Spinal cord (tissue), 10 donors: ENCODE results near the gene COL20A1. TPM values are rescaled to one million over a fixed set of nuclear protein-coding genes. Genes with fewer than 3 reads are reported as not detected.
"Not testable (repeated sequence)": the region's sequence is repeated elsewhere in the genome, so short reads cannot be mapped to it uniquely, and the experiment has no call there.

Experiments used
- DNase-seq, 6 donors: peaks; one replicate each; pipeline versions ENCODE4 v3.0.0 to v3.0.0-alpha.2; 2013 to 2015; ENCODE audit warnings: low spot score in 6 of 6, low read depth in 4 of 6
- H3K27ac ChIP-seq: one replicate; pipeline ENCODE4 v1.5.1; 2013; ENCODE audit warnings: low read depth, low read length, control low read depth
- H3K27me3 ChIP-seq: one replicate; pipeline ENCODE4 v1.6.1; 2013; ENCODE audit warnings: low read length; ENCODE audit not compliant: control insufficient read depth, insufficient read depth
- H3K36me3 ChIP-seq: one replicate; pipeline ENCODE4 v1.6.1; 2013; ENCODE audit warnings: low read length; ENCODE audit not compliant: control insufficient read depth, insufficient read depth
- H3K4me1 ChIP-seq: one replicate; pipeline ENCODE4 v1.6.1; 2013; ENCODE audit warnings: low read length; ENCODE audit not compliant: control insufficient read depth, insufficient read depth
- H3K4me3 ChIP-seq: one replicate; pipeline ENCODE4 v1.5.1; 2013; ENCODE audit warnings: low read depth, low read length, control low read depth
- H3K9me3 ChIP-seq: one replicate; pipeline ENCODE4 v1.6.1; 2013; ENCODE audit warnings: low read length; ENCODE audit not compliant: control insufficient read depth, insufficient read depth
- WGBS: methylation state at CpG from one replicate; pipeline ENCODE4 v1.1.5; 2013; ENCODE audit warnings: missing lambda C conversion rate; ENCODE audit not compliant: insufficient coverage; 5-methylcytosine and 5-hydroxymethylcytosine counted together
- polyA plus RNA-seq, 2 donors: library from polyadenylated mRNA; unstranded; fragments of 120-200 nt; gene quantifications; one replicate each; pipeline ENCODE4 v1.2.1, GENCODE V29; 2013; ENCODE audit not compliant: insufficient read length in 2 of 2
- total RNA-seq, 2 donors: library from RNA; depleted of rRNA in 1 of 2; stranded (reverse); fragments of 120-200 nt in 1 of 2; fragments of >200 nt in 1 of 2; gene quantifications; one replicate each; pipeline versions ENCODE4 v1.2.3 to v1.2.4, GENCODE V29; 2013 to 2014
- donor health status: healthy.

The COL20A1 gene
- total and polyA plus RNA-seq, 4 donors: 10.3 to 50.9 (median 32.2) TPM

DNA sequence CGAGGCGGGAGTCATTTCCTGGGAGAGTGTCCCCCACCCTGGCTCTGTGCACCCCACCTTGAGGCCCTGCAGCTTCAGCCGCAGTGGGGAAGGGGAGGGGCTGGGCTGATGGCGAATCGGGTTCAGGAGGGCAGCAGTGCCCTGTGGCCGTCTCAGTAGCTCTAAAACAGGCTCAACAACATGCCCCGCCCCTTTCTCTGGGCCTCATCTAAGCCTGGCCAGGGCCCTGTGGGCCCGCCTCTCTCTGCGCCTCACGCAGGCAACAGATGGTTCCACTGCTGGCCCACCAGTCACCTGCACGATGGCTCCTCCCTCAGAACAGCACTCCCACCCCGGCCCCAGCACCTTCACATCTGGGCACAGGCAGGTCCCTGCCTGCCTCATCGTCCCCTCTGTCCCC, 38.0 kb downstream of the COL20A1 start:
- 71% methylated on average over 11 of the region's 13 CpGs for WGBS
- H3K27ac ChIP-seq: no peak overlapping the region
- no peak overlapping the region for H3K4me3 ChIP-seq
- H3K27me3 ChIP-seq: no peaks in the 10 kb centered on the region
- no peak for DNase-seq
- H3K4me1 ChIP-seq: peaks cover 9% of the 10 kb centered on the region
- H3K9me3 ChIP-seq: peaks cover 3% of the 10 kb centered on the region
- peaks cover 62% of the 10 kb centered on the region for H3K36me3 ChIP-seq

- H3K4me1 ChIP-seq: peaks cover 10% of the 10 kb centered on the region
- WGBS: 96% methylated on average over 8 of the region's 8 CpGs
- no peak overlapping the region for H3K27ac ChIP-seq
- no peaks in the 10 kb centered on the region for H3K27me3 ChIP-seq
- no peak for DNase-seq
- peaks cover 61% of the 10 kb centered on the region for H3K36me3 ChIP-seq
- no peak overlapping the region for H3K4me3 ChIP-seq
- H3K9me3 ChIP-seq: peaks cover 3% of the 10 kb centered on the region
These were observed 38.9 kb downstream of the COL20A1 start for GRCh38 chr20:63331741-63332400.

- Histone ChIP-seq H3K4me3 (no peak overlapping the region), H3K4me1 (peaks cover 10% of the 10 kb centered on the region), H3K36me3 (peaks cover 57% of the 10 kb centered on the region), H3K27me3 (no peaks in the 10 kb centered on the region), H3K9me3 (peaks cover 3% of the 10 kb centered on the region), H3K27ac (no peak overlapping the region)
- DNase-seq: no peak
- WGBS: 82% methylated on average over 21 of the region's 22 CpGs
These were observed 39.7 kb downstream of the COL20A1 start for GRCh38 chr20:63332488-63333240.

GRCh38 chr20:63333241-63333836, 40.4 kb downstream of the COL20A1 start:
- H3K4me3 ChIP-seq: no peak overlapping the region
- DNase-seq: no peak
- WGBS: 80% methylated on average over 19 of the region's 19 CpGs
- no peak overlapping the region for H3K27ac ChIP-seq
- H3K4me1 ChIP-seq: peaks cover 10% of the 10 kb centered on the region
- peaks cover 51% of the 10 kb centered on the region for H3K36me3 ChIP-seq
- H3K9me3 ChIP-seq: peaks cover 3% of the 10 kb centered on the region
- H3K27me3 ChIP-seq: no peaks in the 10 kb centered on the region

- H3K27ac ChIP-seq: no peak overlapping the region
- peaks cover 10% of the 10 kb centered on the region for H3K4me1 ChIP-seq
- no peak overlapping the region for H3K4me3 ChIP-seq
- DNase-seq: no peak
- peaks cover 42% of the 10 kb centered on the region for H3K36me3 ChIP-seq
- no peaks in the 10 kb centered on the region for H3K27me3 ChIP-seq
- 90% methylated on average over 3 of the region's 8 CpGs for WGBS
- peaks cover 3% of the 10 kb centered on the region for H3K9me3 ChIP-seq
These were observed 41.4 kb downstream of the COL20A1 start for GRCh38 chr20:63334356-63334755.

GRCh38 chr20:63335060-63335459, 42.1 kb downstream of the COL20A1 start:
- WGBS: 98% methylated on average over 8 of the region's 9 CpGs

DNA sequence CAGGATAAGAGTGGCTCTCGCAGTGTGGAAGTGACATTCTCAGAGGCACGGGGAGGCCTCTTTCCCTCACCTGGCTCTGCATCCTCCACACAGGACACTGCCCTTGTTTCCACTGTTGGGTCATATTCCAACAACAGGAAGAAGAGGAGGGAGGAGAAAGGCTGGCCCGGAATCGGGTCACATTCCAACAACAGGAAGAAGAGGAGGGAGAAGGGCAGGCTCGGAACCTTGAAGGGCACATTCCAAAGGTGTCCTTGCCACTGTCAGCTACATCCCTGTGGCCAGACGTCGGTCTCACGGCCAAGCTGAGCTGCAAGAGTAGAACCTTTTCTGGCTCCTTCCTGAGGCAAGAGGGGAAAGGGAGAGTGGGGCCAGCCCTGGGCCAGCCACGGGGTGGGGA, 42.7 kb downstream of the COL20A1 start:
- DNase-seq: no peak
- no peak overlapping the region for H3K27ac ChIP-seq
- peaks cover 3% of the 10 kb centered on the region for H3K9me3 ChIP-seq
- no peaks in the 10 kb centered on the region for H3K27me3 ChIP-seq
- WGBS: 78% methylated on average over 7 of the region's 9 CpGs
- peaks cover 29% of the 10 kb centered on the region for H3K36me3 ChIP-seq
- H3K4me3 ChIP-seq: no peak overlapping the region
- peaks cover 10% of the 10 kb centered on the region for H3K4me1 ChIP-seq

More at GRCh38 chr20:63335060-63335459, 42.1 kb downstream of the COL20A1 start:
- H3K27me3 ChIP-seq, H3K9me3 ChIP-seq, H3K4me3 ChIP-seq, H3K27ac ChIP-seq, DNase-seq: not testable (repeated sequence)
- H3K36me3 ChIP-seq: peaks cover 35% of the 10 kb centered on the region
- peaks cover 10% of the 10 kb centered on the region for H3K4me1 ChIP-seq

DNA sequence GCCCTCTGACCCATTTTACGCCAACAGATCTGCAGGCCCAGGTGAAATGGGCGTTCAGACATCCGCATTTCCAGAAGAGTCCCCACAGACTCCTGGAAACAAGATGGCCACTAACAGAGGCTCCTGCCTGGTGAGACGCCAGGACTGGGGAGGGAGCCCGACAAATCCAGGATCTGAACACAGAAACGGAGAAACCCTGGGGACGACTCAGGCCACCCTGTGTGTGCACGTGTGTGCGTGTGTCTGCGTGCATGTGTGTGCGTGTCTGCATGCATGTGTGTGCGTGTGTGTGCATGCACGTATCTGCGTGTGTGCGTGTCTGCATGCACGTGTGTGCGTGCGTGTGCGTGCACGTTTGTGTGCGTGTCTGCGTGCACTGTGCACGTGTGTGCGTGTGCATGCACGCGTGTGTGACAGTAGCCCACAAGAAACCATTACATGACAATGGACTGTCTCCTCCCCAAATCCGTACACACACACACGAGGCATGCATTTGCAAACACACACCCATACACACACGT, 43.3 kb downstream of the COL20A1 start:
- H3K27me3 ChIP-seq: no peaks in the 10 kb centered on the region
- H3K4me3 ChIP-seq: no peak overlapping the region
- H3K27ac ChIP-seq: no peak overlapping the region
- H3K9me3 ChIP-seq: peaks cover 3% of the 10 kb centered on the region
- H3K36me3 ChIP-seq: peaks cover 24% of the 10 kb centered on the region
- WGBS: 96% methylated on average over 26 of the region's 29 CpGs
- H3K4me1 ChIP-seq: peaks cover 10% of the 10 kb centered on the region
- no peak for DNase-seq

- no peak overlapping the region for H3K27ac ChIP-seq
- no peaks in the 10 kb centered on the region for H3K27me3 ChIP-seq
- peak in 1 of 6 donors; percentile 54 for DNase-seq
- H3K36me3 ChIP-seq: peaks cover 22% of the 10 kb centered on the region
- H3K4me3 ChIP-seq: no peak overlapping the region
- no peaks in the 10 kb centered on the region for H3K9me3 ChIP-seq
- H3K4me1 ChIP-seq: peaks cover 10% of the 10 kb centered on the region
- WGBS: 55% methylated on average over 12 of the region's 12 CpGs
These were observed 44.9 kb downstream of the COL20A1 start for GRCh38 chr20:63337786-63338420.
